HepG2 (cell line): ENCODE data around the gene TEAD3. TPM values are rescaled to one million over a fixed set of nuclear protein-coding genes. Genes with fewer than 3 reads are reported as not detected.

Experiments
- GATA4 ChIP-seq: sonication (generic); IDR thresholded peaks from 2 replicates; pipeline ENCODE4 v1.6.1; 2016; ENCODE audit warnings: antibody characterized with exemption, low read depth, borderline replicate concordance
- IRX3 ChIP-seq: sonication (generic); formaldehyde crosslinking; IDR thresholded peaks from 2 replicates; pipeline ENCODE4 v1.8.1; 2023; ENCODE audit warnings: mild to moderate bottlenecking, low read depth, missing genetic modification reagents, borderline replicate concordance
- KLF6 ChIP-seq: IDR thresholded peaks from 2 replicates; pipeline ENCODE4 v1.8.0; 2016; ENCODE audit warnings: missing biosample characterization, missing genetic modification reagents
- KMT2B ChIP-seq: IDR thresholded peaks from 2 replicates; pipeline ENCODE4 v1.6.1; 2016; ENCODE audit warnings: missing genetic modification reagents, missing compliant biosample characterization
- LRRFIP1 ChIP-seq: sonication (generic); formaldehyde crosslinking; conservative IDR thresholded peaks from 2 replicates; pipeline ENCODE4 v1.4.0; 2020; ENCODE audit warnings: missing genetic modification reagents
- MAF1 ChIP-seq: sonication (generic); formaldehyde crosslinking; IDR thresholded peaks from 2 replicates; pipeline ENCODE4 v1.5.0; 2020; ENCODE audit warnings: missing genetic modification reagents, borderline replicate concordance
- MXD3 ChIP-seq: IDR thresholded peaks from 2 replicates; pipeline ENCODE4 v1.6.1; 2016; ENCODE audit warnings: mild to moderate bottlenecking, missing biosample characterization, missing genetic modification reagents
- NONO ChIP-seq, 2 experiments: fragments of 450-650 bp in 1 of 2; sonication (generic) in 1 of 2; formaldehyde crosslinking in 1 of 2; IDR thresholded peaks in 1 of 2; conservative IDR thresholded peaks in 1 of 2; 2 replicates each; pipeline versions ENCODE4 v1.6.1 to v1.8.0; 2017 to 2022; ENCODE audit warnings: mild to moderate bottlenecking in 1 of 2, missing genetic modification reagents in 1 of 2, moderate library complexity in 1 of 2
- RBAK ChIP-seq: sonication (generic); formaldehyde crosslinking; IDR thresholded peaks from 2 replicates; pipeline ENCODE4 v1.5.1; 2020; ENCODE audit warnings: mild to moderate bottlenecking, missing genetic modification reagents
- SETDB1 ChIP-seq: sonication (generic); formaldehyde crosslinking; IDR thresholded peaks from 2 replicates; pipeline ENCODE4 v1.5.1; 2020; ENCODE audit warnings: missing genetic modification reagents, mild to moderate bottlenecking, borderline replicate concordance
- SIX1 ChIP-seq: sonication (generic); formaldehyde crosslinking; IDR thresholded peaks from 2 replicates; pipeline ENCODE4 v1.4.0; 2020; ENCODE audit warnings: missing genetic modification reagents, borderline replicate concordance
- TEAD3 ChIP-seq: optimal IDR thresholded peaks from 2 replicates; pipeline ENCODE3; 2016; ENCODE audit warnings: borderline replicate concordance
- TRIM24 ChIP-seq: sonication (generic); formaldehyde crosslinking; IDR thresholded peaks from 2 replicates; pipeline ENCODE4 v1.8.0; 2022; ENCODE audit warnings: mild to moderate bottlenecking, missing genetic modification reagents
- YEATS2 ChIP-seq: sonication (generic); formaldehyde crosslinking; IDR thresholded peaks from 2 replicates; pipeline ENCODE4 v1.4.0; 2020; ENCODE audit warnings: missing genetic modification reagents, borderline replicate concordance
- YEATS4 ChIP-seq: sonication (generic); formaldehyde crosslinking; IDR thresholded peaks from 2 replicates; pipeline ENCODE4 v1.4.0; 2020; ENCODE audit warnings: missing genetic modification reagents, borderline replicate concordance
- ZNF10 ChIP-seq: sonication (generic); formaldehyde crosslinking; IDR thresholded peaks from 2 replicates; pipeline ENCODE4 v1.4.0; 2020; ENCODE audit warnings: mild to moderate bottlenecking, low read depth, missing genetic modification reagents, borderline replicate concordance
- ZNF335 ChIP-seq: sonication (generic); formaldehyde crosslinking; IDR thresholded peaks from 2 replicates; pipeline ENCODE4 v1.4.0; 2020; ENCODE audit warnings: missing genetic modification reagents
- ZNF337 ChIP-seq: sonication (generic); formaldehyde crosslinking; IDR thresholded peaks from 2 replicates; pipeline ENCODE4 v1.5.1; 2020; ENCODE audit warnings: missing genetic modification reagents, low read depth, mild to moderate bottlenecking, borderline replicate concordance
- ZNF607 ChIP-seq: sonication (generic); formaldehyde crosslinking; IDR thresholded peaks from 2 replicates; pipeline ENCODE4 v1.5.1; 2020; ENCODE audit warnings: missing genetic modification reagents, mild to moderate bottlenecking, borderline replicate concordance
- ZNF614 ChIP-seq: IDR thresholded peaks from 2 replicates; pipeline ENCODE4 v1.6.1; 2018; ENCODE audit warnings: missing biosample characterization, missing genetic modification reagents, inconsistent platforms, borderline replicate concordance
- polyA plus RNA-seq, 8 experiments: library from polyadenylated mRNA; depleted of rRNA in 3 of 8; stranded (reverse) in 7 of 8; unstranded in 1 of 8; fragments of >200 nt; fragmentation: Illumina TruSeq in 4 of 8; extraction: Trizol in 4 of 8; gene quantifications; 2 replicates each; pipeline versions ENCODE4 v1.2.1 to v1.2.3, GENCODE V29; 2011 to 2016; ENCODE audit warnings: low read depth in 4 of 8, missing spikeins in 1 of 8, mixed read lengths in 1 of 8; ENCODE audit not compliant: insufficient read depth in 1 of 8
- total RNA-seq, 5 experiments: library from RNA; depleted of rRNA; stranded (reverse); fragments of >200 nt; fragmentation: Illumina TruSeq; extraction: Trizol; gene quantifications; 2 replicates each; pipeline ENCODE4 v1.2.3, GENCODE V29; 2016; ENCODE audit warnings: low read depth in 1 of 5
- TF ChIP-seq, protein P1 (sequence below): sonication (generic); formaldehyde crosslinking; IDR thresholded peaks from 2 replicates; pipeline ENCODE4 v1.5.1; 2020; ENCODE audit warnings: mild to moderate bottlenecking, missing genetic modification reagents, moderate library complexity

Gene TEAD3
- total and polyA plus RNA-seq, 2 of the 13 experiments (the other 11 are each of a cell fraction or from before 2014, with no cell fraction given) = 15.1 to 16.5 TPM

GRCh38 chr6:35452183-35453090, 44.4 kb downstream of the TEAD3 start, which contains the start of gene FANCE (continued):
- TF ChIP-seq NONO (IDR thresholded peaks at IDR 0.05) (no peak), NONO (CRISPR knock-in tag; conservative IDR thresholded peaks at IDR 0.05) (peak; percentile 78), YEATS2 (CRISPR knock-in tag) (peak; percentile 83; the same call in 1 of the 2 replicates), ZNF335 (peak; percentile 85), GATA4 (no peak), TEAD3 (no peak), ZNF614 (CRISPR knock-in tag) (peak; percentile 83; the same call in 1 of the 2 replicates), ZNF337 (CRISPR knock-in tag) (no peak), LRRFIP1 (no peak), MAF1 (CRISPR knock-in tag) (peak; percentile 49; the same call in 1 of the 2 replicates), KMT2B (peak; percentile 77; the same call in 1 of the 2 replicates), KLF6 (CRISPR knock-in tag) (peak; percentile 72), ZNF10 (no peak), YEATS4 (CRISPR knock-in tag) (peak; percentile 85), SIX1 (CRISPR knock-in tag) (no peak), SETDB1 (CRISPR knock-in tag) (no peak), TRIM24 (CRISPR knock-in tag) (no peak), RBAK (no peak), MXD3 (peak; percentile 86), IRX3 (CRISPR knock-in tag) (peak; percentile 93), ZNF607 (CRISPR knock-in tag) (peak; percentile 94)
- TF ChIP-seq, protein P1, sequence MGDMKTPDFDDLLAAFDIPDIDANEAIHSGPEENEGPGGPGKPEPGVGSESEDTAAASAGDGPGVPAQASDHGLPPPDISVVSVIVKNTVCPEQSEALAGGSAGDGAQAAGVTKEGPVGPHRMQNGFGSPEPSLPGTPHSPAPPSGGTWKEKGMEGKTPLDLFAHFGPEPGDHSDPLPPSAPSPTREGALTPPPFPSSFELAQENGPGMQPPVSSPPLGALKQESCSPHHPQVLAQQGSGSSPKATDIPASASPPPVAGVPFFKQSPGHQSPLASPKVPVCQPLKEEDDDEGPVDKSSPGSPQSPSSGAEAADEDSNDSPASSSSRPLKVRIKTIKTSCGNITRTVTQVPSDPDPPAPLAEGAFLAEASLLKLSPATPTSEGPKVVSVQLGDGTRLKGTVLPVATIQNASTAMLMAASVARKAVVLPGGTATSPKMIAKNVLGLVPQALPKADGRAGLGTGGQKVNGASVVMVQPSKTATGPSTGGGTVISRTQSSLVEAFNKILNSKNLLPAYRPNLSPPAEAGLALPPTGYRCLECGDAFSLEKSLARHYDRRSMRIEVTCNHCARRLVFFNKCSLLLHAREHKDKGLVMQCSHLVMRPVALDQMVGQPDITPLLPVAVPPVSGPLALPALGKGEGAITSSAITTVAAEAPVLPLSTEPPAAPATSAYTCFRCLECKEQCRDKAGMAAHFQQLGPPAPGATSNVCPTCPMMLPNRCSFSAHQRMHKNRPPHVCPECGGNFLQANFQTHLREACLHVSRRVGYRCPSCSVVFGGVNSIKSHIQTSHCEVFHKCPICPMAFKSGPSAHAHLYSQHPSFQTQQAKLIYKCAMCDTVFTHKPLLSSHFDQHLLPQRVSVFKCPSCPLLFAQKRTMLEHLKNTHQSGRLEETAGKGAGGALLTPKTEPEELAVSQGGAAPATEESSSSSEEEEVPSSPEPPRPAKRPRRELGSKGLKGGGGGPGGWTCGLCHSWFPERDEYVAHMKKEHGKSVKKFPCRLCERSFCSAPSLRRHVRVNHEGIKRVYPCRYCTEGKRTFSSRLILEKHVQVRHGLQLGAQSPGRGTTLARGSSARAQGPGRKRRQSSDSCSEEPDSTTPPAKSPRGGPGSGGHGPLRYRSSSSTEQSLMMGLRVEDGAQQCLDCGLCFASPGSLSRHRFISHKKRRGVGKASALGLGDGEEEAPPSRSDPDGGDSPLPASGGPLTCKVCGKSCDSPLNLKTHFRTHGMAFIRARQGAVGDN = peak; percentile 93
